Islet precursor cell (in vitro differentiated cells): ENCODE data around the gene SH3GL3.
A peak's percentile ranks its signal among the peaks of the same experiment; 100 is the strongest.

Source experiments
- DNase-seq: peaks from one replicate; pipeline ENCODE4 v3.0.0-alpha.2; 2018

Gene SH3GL3

GRCh38 chr15:83512459-83512858, 65.3 kb downstream of the SH3GL3 start:
- DNase-seq = no peak

GRCh38 chr15:83514584-83514983, 67.4 kb downstream of the SH3GL3 start:
- no peak for DNase-seq

GRCh38 chr15:83515164-83515563, 68.0 kb downstream of the SH3GL3 start:
- DNase-seq = no peak

- DNase-seq = no peak
Measured at GRCh38 chr15:83516935-83517334, 69.8 kb downstream of the SH3GL3 start.

GRCh38 chr15:83526319-83526718, 79.2 kb downstream of the SH3GL3 start:
- no peak for DNase-seq

- no peak for DNase-seq
Measured at GRCh38 chr15:83533410-83533962, 86.3 kb downstream of the SH3GL3 start.

- no peak for DNase-seq
Measured at GRCh38 chr15:83537606-83538005, 90.5 kb downstream of the SH3GL3 start.

- no peak for DNase-seq
Measured at GRCh38 chr15:83538682-83539081, 91.5 kb downstream of the SH3GL3 start.

- no peak for DNase-seq
Measured at GRCh38 chr15:83545804-83546511, 98.8 kb downstream of the SH3GL3 start.

- DNase-seq = no peak
Measured at GRCh38 chr15:83546512-83546888, 99.4 kb downstream of the SH3GL3 start.

GRCh38 chr15:83547168-83547567, 100.0 kb downstream of the SH3GL3 start:
- peak; percentile 61 for DNase-seq

GRCh38 chr15:83549623-83550022, 102.5 kb downstream of the SH3GL3 start:
- no peak for DNase-seq

GRCh38 chr15:83554558-83554957, 107.4 kb downstream of the SH3GL3 start:
- DNase-seq = no peak

- no peak for DNase-seq
Measured at GRCh38 chr15:83555383-83555782, 108.2 kb downstream of the SH3GL3 start.

- DNase-seq = no peak
Measured at GRCh38 chr15:83556068-83556467, 108.9 kb downstream of the SH3GL3 start.

GRCh38 chr15:83556754-83557153, 109.6 kb downstream of the SH3GL3 start:
- DNase-seq = no peak

- no peak for DNase-seq
Measured at GRCh38 chr15:83558146-83558545, 111.0 kb downstream of the SH3GL3 start.

- peak; percentile 82 for DNase-seq
Measured at GRCh38 chr15:83559310-83559966, 112.3 kb downstream of the SH3GL3 start.

- DNase-seq = no peak
Measured at GRCh38 chr15:83561661-83562060, 114.5 kb downstream of the SH3GL3 start.

- no peak for DNase-seq
Measured at GRCh38 chr15:83565138-83565537, 118.0 kb downstream of the SH3GL3 start.

GRCh38 chr15:83565553-83566159, 118.5 kb downstream of the SH3GL3 start:
- peak; percentile 47 for DNase-seq

GRCh38 chr15:83567318-83567717, 120.2 kb downstream of the SH3GL3 start:
- peak; percentile 51 for DNase-seq

- no peak for DNase-seq
Measured at GRCh38 chr15:83569341-83569740, 122.2 kb downstream of the SH3GL3 start.

GRCh38 chr15:83570756-83571155, 123.6 kb downstream of the SH3GL3 start:
- DNase-seq = peak; percentile 18
